Fibroblast of lung (primary cell): ENCODE data around the gene GNAI2.

Experiments used
- CTCF ChIP-seq, 2 donors: IDR thresholded peaks in 1 of 2; conservative IDR thresholded peaks in 1 of 2; 1 replicate in 1 of 2; 2 replicates in 1 of 2; pipeline ENCODE4 v1.5.1; 2011 to 2012; ENCODE audit warnings: low read length in 2 of 2, control low read depth in 1 of 2, inconsistent platforms in 1 of 2, low read depth in 1 of 2, mild to moderate bottlenecking in 1 of 2
- EZH2 ChIP-seq: IDR thresholded peaks from 2 replicates; pipeline ENCODE4 v1.5.1; 2012; ENCODE audit warnings: low read length, control low read depth, mild to moderate bottlenecking; ENCODE audit errors: missing control alignments

DNA sequence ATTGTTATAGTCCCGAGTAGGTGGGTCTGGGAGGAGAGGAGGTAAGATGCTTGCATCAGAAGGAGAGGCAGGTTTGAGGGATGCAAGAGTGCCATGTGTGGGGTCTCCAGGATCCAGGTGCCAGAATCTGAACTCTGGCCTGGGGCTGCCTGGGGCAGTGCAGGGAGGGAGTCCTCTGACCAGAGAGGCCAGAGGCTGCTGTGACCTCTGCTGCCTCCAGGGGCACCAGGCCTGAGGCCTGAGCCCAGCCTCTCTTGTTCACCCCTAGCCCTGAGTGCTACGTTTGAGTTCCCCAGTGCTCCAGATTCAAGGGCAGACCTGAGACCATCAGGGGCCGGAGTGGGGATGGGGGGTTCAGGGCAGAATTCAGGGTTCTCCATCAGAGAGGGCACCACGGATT is 23.5 kb upstream of the GNAI2 start:
- TF ChIP-seq CTCF (conservative IDR thresholded peaks at IDR 0.05 in 1 of 2, IDR thresholded peaks at IDR 0.05 in 1 of 2; ENCODE audit: low read depth in 1 of 2, low read length in 2 of 2) (no peak), EZH2 (no peak)
